Uterus (tissue), 2 donors: Measurements from ENCODE around the gene RIPK1.

ENCODE experiments used
- CTCF ChIP-seq, 4 experiments: fragments of 200-600 bp in 2 of 4; fragments of 450-650 bp in 2 of 4; sonication (generic) in 2 of 4; IDR thresholded peaks; one replicate each; pipeline ENCODE4 v1.5.1; 2016 to 2019; ENCODE audit warnings: antibody characterized with exemption in 4 of 4, mild to moderate bottlenecking in 2 of 4, moderate library complexity in 1 of 4
- POLR2A ChIP-seq, 2 donors: fragments of 450-650 bp; IDR thresholded peaks; one replicate each; pipeline ENCODE4 v1.6.1; 2016; ENCODE audit warnings: antibody characterized with exemption in 2 of 2, mild to moderate bottlenecking in 1 of 2, moderate library complexity in 1 of 2

- TF ChIP-seq CTCF (IDR thresholded peaks at IDR 0.05) (no peak), POLR2A (IDR thresholded peaks at IDR 0.05) (no peak)
Observed at GRCh38 chr6:3031857-3032640, 36.2 kb upstream of the RIPK1 start.
